ENCODE data around the gene LURAP1L.

GRCh38 chr9:12778389-12778788 lies 3.6 kb downstream of the LURAP1L start:
- TF ChIP-seq CTCF (IDR thresholded peaks at IDR 0.05) (no peak), POLR2A (IDR thresholded peaks at IDR 0.05) (no peak)
